H1 (cell line): ENCODE measurements around the gene KCTD4. TPM values are rescaled to one million over a fixed set of nuclear protein-coding genes. Genes with fewer than 3 reads are reported as not detected.

Experiments used
- CTCF ChIA-PET: fragments of 300-600 bp; sonication (Branson Sonifier 250); formaldehyde crosslinking; loops from one replicate; lab custom pipeline; 2021; ENCODE audit not compliant: partially characterized antibody; lab: Charles Lee
- POLR2A ChIA-PET: fragments of 300-600 bp; sonication (Branson Sonifier 250); formaldehyde crosslinking; loops from one replicate; lab custom pipeline; 2021; ENCODE audit warnings: inconsistent platforms; ENCODE audit not compliant: partially characterized antibody; lab: Charles Lee
- DNase-seq, 2 experiments: peaks; one replicate each; pipeline versions ENCODE4 v3.0.0 to v3.0.0-alpha.2; 2010 to 2022; ENCODE audit warnings: low spot score in 2 of 2, low read depth in 1 of 2, mixed read lengths in 1 of 2
- FAIRE-seq: peaks from 2 replicates; lab custom pipeline; 2011; peaks lifted over from hg19 to GRCh38; lab: Jason Lieb, UNC
- H2AFZ ChIP-seq: 2 replicates; pipeline ENCODE4 v1.8.1; 2012; ENCODE audit warnings: low read length, inconsistent platforms
- H2AK5ac ChIP-seq: 2 replicates; pipeline ENCODE4 v1.6.1; 2013; ENCODE audit warnings: low read depth, low read length
- H2BK120ac ChIP-seq: replicated peaks from 2 replicates; pipeline ENCODE3; 2013; ENCODE audit warnings: low read depth, low read length, inconsistent platforms
- H2BK12ac ChIP-seq: 2 replicates; pipeline ENCODE4 v1.6.1; 2013; ENCODE audit warnings: low read depth, low read length
- H2BK15ac ChIP-seq: 2 replicates; pipeline ENCODE4 v1.6.1; 2013; ENCODE audit warnings: low read length
- H2BK20ac ChIP-seq: 2 replicates; pipeline ENCODE4 v1.6.1; 2013; ENCODE audit warnings: low read length
- H2BK5ac ChIP-seq: 2 replicates; pipeline ENCODE4 v1.6.1; 2013; ENCODE audit warnings: low read depth, low read length
- H3K14ac ChIP-seq: 2 replicates; pipeline ENCODE4 v1.6.1; 2013; ENCODE audit warnings: inconsistent platforms; ENCODE audit not compliant: insufficient read length
- H3K18ac ChIP-seq: 2 replicates; pipeline ENCODE4 v1.6.1; 2013; ENCODE audit warnings: low read length; ENCODE audit errors: extremely low read depth
- H3K23ac ChIP-seq: 2 replicates; pipeline ENCODE4 v1.6.1; 2013; ENCODE audit warnings: inconsistent platforms; ENCODE audit not compliant: insufficient read length
- H3K23me2 ChIP-seq: 2 replicates; pipeline ENCODE4 v1.6.1; 2013; ENCODE audit warnings: low read depth, low read length
- H3K27ac ChIP-seq: 2 replicates; pipeline ENCODE4 v1.6.1; 2011; ENCODE audit warnings: low read depth, low read length, inconsistent platforms
- H3K27me3 ChIP-seq, 4 experiments: replicated peaks in 1 of 4; 1 replicate in 1 of 4; 2 replicates in 3 of 4; pipeline versions ENCODE4 v1.6.1 to v1.8.1; 2011 to 2013; ENCODE audit warnings: low read length in 3 of 4, mild to moderate bottlenecking in 3 of 4, inconsistent platforms in 2 of 4, mixed read lengths in 2 of 4, moderate library complexity in 1 of 4; ENCODE audit not compliant: control insufficient read depth in 3 of 4, insufficient read depth in 3 of 4; ENCODE audit errors: extremely low read depth in 1 of 4
- H3K36me3 ChIP-seq, 4 experiments: 2 replicates each; pipeline versions ENCODE4 v1.6.1 to v1.8.1; 2011 to 2013; ENCODE audit warnings: mild to moderate bottlenecking in 4 of 4, low read length in 3 of 4, moderate library complexity in 2 of 4, control low read depth in 1 of 4, inconsistent platforms in 1 of 4; ENCODE audit not compliant: insufficient read depth in 4 of 4, control insufficient read depth in 2 of 4
- H3K4ac ChIP-seq: replicated peaks from 2 replicates; pipeline ENCODE3; 2013; ENCODE audit warnings: low read length, low read depth, mixed read lengths, inconsistent platforms; ENCODE audit not compliant: insufficient read length
- H3K4me1 ChIP-seq, 4 experiments: replicated peaks in 1 of 4; 1 replicate in 1 of 4; 2 replicates in 3 of 4; pipeline versions ENCODE4 v1.6.1 to v1.8.1; 2011 to 2013; ENCODE audit warnings: low read length in 3 of 4, inconsistent platforms in 2 of 4, mixed read lengths in 1 of 4; ENCODE audit not compliant: insufficient read depth in 4 of 4, control insufficient read depth in 3 of 4
- H3K4me2 ChIP-seq, 2 experiments: 2 replicates each; pipeline versions ENCODE4 v1.6.1 to v1.8.1; 2011 to 2013; ENCODE audit warnings: low read depth in 2 of 2, low read length in 2 of 2, control low read depth in 1 of 2, inconsistent platforms in 1 of 2, mild to moderate bottlenecking in 1 of 2; ENCODE audit not compliant: insufficient read depth in 1 of 2
- H3K4me3 ChIP-seq, 4 experiments: fragments of 200-600, 300-600 bp in 1 of 4; sonication (generic), shearing (Covaris generic), sonication (Bioruptor Twin) in 1 of 4; 2 replicates each; pipeline versions ENCODE4 v1.5.1 to v1.8.1; 2011 to 2016; ENCODE audit warnings: low read length in 4 of 4, low read depth in 3 of 4, control low read depth in 2 of 4, inconsistent platforms in 2 of 4, mild to moderate bottlenecking in 2 of 4, mixed read lengths in 1 of 4, moderate library complexity in 1 of 4; ENCODE audit not compliant: insufficient read depth in 2 of 4; ENCODE audit errors: extremely low read depth in 1 of 4
- H3K56ac ChIP-seq: replicated peaks from 2 replicates; pipeline ENCODE3; 2013; ENCODE audit warnings: low read depth, mild to moderate bottlenecking, mixed read lengths, low read length, inconsistent platforms; ENCODE audit not compliant: insufficient read length
- H3K79me1 ChIP-seq: 2 replicates; pipeline ENCODE4 v1.6.1; 2013; ENCODE audit warnings: low read depth, low read length, control low read depth
- H3K79me2 ChIP-seq, 2 experiments: 2 replicates each; pipeline versions ENCODE4 v1.6.1 to v1.8.1; 2012 to 2013; ENCODE audit warnings: low read length in 2 of 2, mild to moderate bottlenecking in 2 of 2, inconsistent platforms in 1 of 2; ENCODE audit not compliant: insufficient read depth in 2 of 2, control insufficient read depth in 1 of 2
- H3K9ac ChIP-seq, 4 experiments: replicated peaks in 1 of 4; 1 replicate in 1 of 4; 2 replicates in 3 of 4; pipeline versions ENCODE4 v1.6.1 to v1.8.1; 2011 to 2013; ENCODE audit warnings: low read depth in 3 of 4, low read length in 3 of 4, control low read depth in 2 of 4, mild to moderate bottlenecking in 2 of 4, moderate library complexity in 2 of 4, inconsistent platforms in 1 of 4; ENCODE audit errors: extremely low read depth in 1 of 4
- H3K9me3 ChIP-seq, 2 experiments: 2 replicates each; pipeline versions ENCODE4 v1.6.1 to v1.8.1; 2012 to 2013; ENCODE audit warnings: mild to moderate bottlenecking in 2 of 2, moderate library complexity in 2 of 2, control low read depth in 1 of 2, inconsistent platforms in 1 of 2, low read depth in 1 of 2, low read length in 1 of 2, mixed read lengths in 1 of 2; ENCODE audit not compliant: insufficient read depth in 2 of 2
- H4K20me1 ChIP-seq, 2 experiments: replicated peaks in 1 of 2; 2 replicates each; pipeline versions ENCODE3 to v1.8.1; 2011 to 2013; ENCODE audit warnings: inconsistent platforms in 2 of 2, low read length in 2 of 2, mild to moderate bottlenecking in 1 of 2; ENCODE audit not compliant: insufficient read depth in 2 of 2, control insufficient read depth in 1 of 2
- H4K5ac ChIP-seq: 2 replicates; pipeline ENCODE4 v1.6.1; 2013; ENCODE audit warnings: low read length, low read depth, mixed read lengths, inconsistent platforms; ENCODE audit not compliant: insufficient read length
- H4K8ac ChIP-seq: 2 replicates; pipeline ENCODE4 v1.8.0; 2013; ENCODE audit warnings: mild to moderate bottlenecking, moderate library complexity, low read length, inconsistent platforms; ENCODE audit not compliant: insufficient read depth; ENCODE audit errors: extremely low read depth
- H4K91ac ChIP-seq: replicated peaks from 2 replicates; pipeline ENCODE3; 2013; ENCODE audit warnings: low read length, mixed read lengths, inconsistent platforms; ENCODE audit not compliant: insufficient read length
- ASH2L ChIP-seq: fragments of 200-600, 300-600 bp; sonication (generic); IDR thresholded peaks from one replicate; pipeline ENCODE4 v1.7.1; 2017; ENCODE audit warnings: low read length
- CHD1 ChIP-seq: IDR thresholded peaks from 2 replicates; pipeline ENCODE4 v1.6.1; 2012; ENCODE audit warnings: low read depth, low read length, improper control_type of control experiment
- EZH2 ChIP-seq: fragments of 200-600 bp; sonication (generic); IDR thresholded peaks from 2 replicates; pipeline ENCODE4 v1.7.1; 2012; ENCODE audit warnings: low read depth, mild to moderate bottlenecking, moderate library complexity, low read length, inconsistent platforms; ENCODE audit not compliant: severe bottlenecking
- FOSL1 ChIP-seq: IDR thresholded peaks from 2 replicates; pipeline ENCODE4 v1.6.1; 2011; ENCODE audit warnings: mild to moderate bottlenecking, low read depth, low read length, moderate library complexity; ENCODE audit not compliant: insufficient read depth
- GTF2F1 ChIP-seq: IDR thresholded peaks from 2 replicates; pipeline ENCODE4 v1.6.1; 2012; ENCODE audit warnings: low read depth, low read length, improper control_type of control experiment, borderline replicate concordance
- KDM1A ChIP-seq: fragments of 200-600, 300-600 bp; sonication (generic); IDR thresholded peaks from 2 replicates; pipeline ENCODE4 v1.7.1; 2016; ENCODE audit warnings: mild to moderate bottlenecking, low read length, borderline replicate concordance
- KDM4A ChIP-seq: IDR thresholded peaks from one replicate; pipeline ENCODE4 v1.7.1; 2012; ENCODE audit warnings: low read depth, mild to moderate bottlenecking, moderate library complexity, low read length, inconsistent platforms; ENCODE audit not compliant: severe bottlenecking
- SAP30 ChIP-seq: fragments of 300-600 bp; sonication (generic); IDR thresholded peaks from 2 replicates; pipeline ENCODE4 v1.7.1; 2012; ENCODE audit warnings: low read length, moderate library complexity, mild to moderate bottlenecking, inconsistent platforms; ENCODE audit not compliant: insufficient read depth, insufficient replicate concordance
- SP2 ChIP-seq: IDR thresholded peaks from 2 replicates; pipeline ENCODE4 v1.6.1; 2012; ENCODE audit warnings: mild to moderate bottlenecking, low read length, inconsistent platforms
- WGBS, 2 experiments: shearing (Covaris generic) in 1 of 2; methylation state at CpG; one replicate each; pipeline versions ENCODE4 v1.1.6 to v1.1.7; 2013 to 2015; ENCODE audit warnings: low lambda C conversion rate in 2 of 2, mixed read lengths in 2 of 2, inconsistent platforms in 1 of 2, low coverage in 1 of 2, missing lambda C conversion rate in 1 of 2; ENCODE audit not compliant: insufficient replicate concordance in 2 of 2, insufficient coverage in 1 of 2, insufficient read length in 1 of 2; ENCODE audit errors: extremely low coverage in 1 of 2, missing lambda C conversion rate in 1 of 2; 5-methylcytosine and 5-hydroxymethylcytosine counted together
- polyA plus RNA-seq, 7 experiments: library from polyadenylated mRNA; depleted of rRNA in 3 of 7; stranded (reverse) in 5 of 7; unstranded in 2 of 7; fragments of >200 nt in 5 of 7; fragments of 200-250 nt in 2 of 7; gene quantifications; 1 replicate in 5 of 7; 2 replicates in 1 of 7; 4 replicates in 1 of 7; pipeline versions ENCODE4 v1.2.1 to v1.2.3, GENCODE V29; 2011 to 2013; ENCODE audit warnings: missing spikeins in 2 of 7, mixed read lengths in 2 of 7
- total RNA-seq: library from RNA; stranded (reverse); fragmentation: NEBNext Ultra II Directional; extraction: Animal tissue kit (Norgen Biotek cat#: 25700); gene quantifications from 2 replicates; pipeline ENCODE4 v1.2.1, GENCODE V29; 2021

KCTD4 gene
- total and polyA plus RNA-seq, 2 of the 8 experiments (the other 6 are each of a cell fraction or from before 2014, with no cell fraction given): not detected

DNA sequence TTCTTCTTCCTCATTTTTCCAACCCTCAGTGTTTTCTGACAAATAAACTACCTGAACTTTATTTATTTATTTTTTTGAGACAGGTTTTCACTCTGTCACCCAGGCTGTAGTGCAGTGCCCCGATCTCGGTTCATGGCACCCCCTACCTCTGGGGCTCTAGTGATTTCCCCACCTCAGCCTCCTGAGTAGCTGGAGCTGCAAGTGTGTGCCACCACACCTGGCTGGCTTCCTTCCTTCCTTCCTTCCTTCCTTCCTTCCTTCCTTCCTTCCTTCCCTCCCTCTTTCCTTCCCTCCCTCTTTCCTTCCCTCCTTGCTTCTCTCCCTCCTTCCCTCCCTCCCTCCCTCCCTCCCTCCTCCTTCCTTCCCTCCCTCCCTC, 32.3 kb downstream of the KCTD4 start:
- H3K36me3 ChIP-seq: no peaks in the 10 kb centered on the region; a peak in 1 of 8 replicates
- H3K23me2 ChIP-seq: 0 out of 2 replicates have a peak, but pooled peaks cover 1% of the 10 kb centered on the region
- H3K14ac ChIP-seq: no peak overlapping the region
- H2BK12ac ChIP-seq: no peak overlapping the region
- H3K9ac ChIP-seq: no peak overlapping the region
- H2AFZ ChIP-seq: no peak overlapping the region
- ChIA-PET CTCF (interaction anchor here (0.8 to 1.0 kb wide), 2 partner anchors 47 to 959 kb away, joined by 3 read pairs; no protein-coding TSS in a partner anchor), POLR2A (interaction anchor here (0.6 kb wide), 1 partner anchor 34 kb away, joined by 3 read pairs; no protein-coding TSS in a partner anchor)
- H3K4ac ChIP-seq: no peak overlapping the region
- no peak overlapping the region for H3K27ac ChIP-seq
- no peaks in the 10 kb centered on the region for H3K9me3 ChIP-seq
- H3K4me2 ChIP-seq: no peak overlapping the region
- no peak overlapping the region for H3K18ac ChIP-seq
- no peak overlapping the region for H2BK120ac ChIP-seq
- H3K27me3 ChIP-seq: no peaks in the 10 kb centered on the region
- no peaks in the 10 kb centered on the region for H3K4me1 ChIP-seq
- H3K79me1 ChIP-seq: 0 out of 2 replicates have a peak, but pooled peaks cover 2% of the 10 kb centered on the region
- DNase-seq: no peak
- no peak overlapping the region for H3K23ac ChIP-seq
- H3K79me2 ChIP-seq: no peaks in the 10 kb centered on the region
- peaks cover 3 to 4% of the 10 kb centered on the region in 2 experiments for H4K20me1 ChIP-seq
- no peak overlapping the region for H4K8ac ChIP-seq
- H4K5ac ChIP-seq: no peak overlapping the region
- H2BK5ac ChIP-seq: no peak overlapping the region
- H2BK15ac ChIP-seq: no peak overlapping the region
- no peak overlapping the region for H4K91ac ChIP-seq
- FAIRE-seq: no peak
- H3K56ac ChIP-seq: no peak overlapping the region
- H2AK5ac ChIP-seq: no peak overlapping the region
- 78% methylated on average over 2 of the region's 2 CpGs; no CpG with 5 or more reads in 1 of the 2 experiments for WGBS, 2 experiments
- H2BK20ac ChIP-seq: no peak overlapping the region
- no peak overlapping the region for H3K4me3 ChIP-seq
- TF ChIP-seq ASH2L: no peak
- TF ChIP-seq SAP30: no peak
- TF ChIP-seq GTF2F1: no peak
- TF ChIP-seq KDM4A: no peak
- TF ChIP-seq CHD1: no peak
- no peak for TF ChIP-seq FOSL1
- TF ChIP-seq EZH2: no peak
- TF ChIP-seq KDM1A: no peak
- no peak for TF ChIP-seq SP2
